GM12878 (cell line): ENCODE results near the gene P2RX2.

ENCODE experiments used
- BCLAF1 ChIP-seq: fragments of 450-650 bp; IDR thresholded peaks from 2 replicates; pipeline ENCODE4 v1.6.1; 2017; ENCODE audit warnings: antibody characterized with exemption, mild to moderate bottlenecking, moderate library complexity
- POLR2A ChIP-seq: IDR thresholded peaks from 2 replicates; pipeline ENCODE4 v1.6.1; 2011; ENCODE audit warnings: low read depth, mild to moderate bottlenecking, low read length
- SUZ12 ChIP-seq: fragments of 200-600 bp; sonication (generic); IDR thresholded peaks from one replicate; pipeline ENCODE4 v1.6.1; 2018; ENCODE audit warnings: antibody characterized with exemption, mild to moderate bottlenecking; ENCODE audit not compliant: unreplicated experiment
- TF ChIP-seq, protein P1 (sequence below), 3 experiments: IDR thresholded peaks in 2 of 3; conservative IDR thresholded peaks in 1 of 3; 2 replicates each; pipeline ENCODE4 v1.5.1; 2011; ENCODE audit warnings: low read depth in 3 of 3, low read length in 3 of 3, mild to moderate bottlenecking in 3 of 3, control low read depth in 2 of 3, moderate library complexity in 2 of 3, inconsistent platforms in 1 of 3, mixed read lengths in 1 of 3; ENCODE audit not compliant: control insufficient read depth in 2 of 3, insufficient read depth in 1 of 3; ENCODE audit errors: extremely low read depth in 1 of 3

GRCh38 chr12:132592282-132592970 lies 26.1 kb upstream of the P2RX2 start:
- TF ChIP-seq BCLAF1 (no peak), SUZ12 (no peak), POLR2A (no peak)
- TF ChIP-seq, protein P1, sequence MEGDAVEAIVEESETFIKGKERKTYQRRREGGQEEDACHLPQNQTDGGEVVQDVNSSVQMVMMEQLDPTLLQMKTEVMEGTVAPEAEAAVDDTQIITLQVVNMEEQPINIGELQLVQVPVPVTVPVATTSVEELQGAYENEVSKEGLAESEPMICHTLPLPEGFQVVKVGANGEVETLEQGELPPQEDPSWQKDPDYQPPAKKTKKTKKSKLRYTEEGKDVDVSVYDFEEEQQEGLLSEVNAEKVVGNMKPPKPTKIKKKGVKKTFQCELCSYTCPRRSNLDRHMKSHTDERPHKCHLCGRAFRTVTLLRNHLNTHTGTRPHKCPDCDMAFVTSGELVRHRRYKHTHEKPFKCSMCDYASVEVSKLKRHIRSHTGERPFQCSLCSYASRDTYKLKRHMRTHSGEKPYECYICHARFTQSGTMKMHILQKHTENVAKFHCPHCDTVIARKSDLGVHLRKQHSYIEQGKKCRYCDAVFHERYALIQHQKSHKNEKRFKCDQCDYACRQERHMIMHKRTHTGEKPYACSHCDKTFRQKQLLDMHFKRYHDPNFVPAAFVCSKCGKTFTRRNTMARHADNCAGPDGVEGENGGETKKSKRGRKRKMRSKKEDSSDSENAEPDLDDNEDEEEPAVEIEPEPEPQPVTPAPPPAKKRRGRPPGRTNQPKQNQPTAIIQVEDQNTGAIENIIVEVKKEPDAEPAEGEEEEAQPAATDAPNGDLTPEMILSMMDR (IDR thresholded peaks at IDR 0.05 in 2 of 3, conservative IDR thresholded peaks at IDR 0.05 in 1 of 3; ENCODE audit: control insufficient read depth in 2 of 3, extremely low read depth in 1 of 3, insufficient read depth in 1 of 3, low read depth in 3 of 3, low read length in 3 of 3), result no peak
